ENCODE results near the gene USP30.

The USP30 gene

DNA sequence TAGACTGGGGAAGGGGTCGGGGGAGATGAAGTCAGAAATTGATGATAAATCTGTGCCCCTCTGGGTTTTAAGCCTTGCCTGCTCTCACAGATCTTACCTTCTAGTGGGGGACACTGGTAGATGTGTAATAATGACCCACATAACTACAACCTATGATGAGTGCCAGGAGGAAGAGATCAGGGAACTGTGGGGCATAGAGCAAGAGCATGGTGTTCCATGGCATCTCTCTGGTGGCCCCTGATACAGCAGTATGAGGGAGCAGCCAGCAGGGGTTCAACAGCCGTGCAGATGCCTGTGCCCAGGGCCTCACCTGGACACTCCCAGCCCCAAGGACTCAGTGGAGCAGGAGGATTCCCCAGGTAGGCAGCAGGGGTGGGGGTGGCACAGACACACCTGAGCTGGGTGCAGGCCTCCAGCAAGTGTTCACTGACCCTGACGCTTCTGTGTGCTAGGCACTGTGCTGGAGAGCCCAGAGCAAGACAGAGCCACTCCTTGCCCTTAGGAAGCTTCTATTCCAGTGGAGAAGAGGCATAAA lies 69.0 kb downstream of the USP30 start:
- TF ChIP-seq, protein P1, sequence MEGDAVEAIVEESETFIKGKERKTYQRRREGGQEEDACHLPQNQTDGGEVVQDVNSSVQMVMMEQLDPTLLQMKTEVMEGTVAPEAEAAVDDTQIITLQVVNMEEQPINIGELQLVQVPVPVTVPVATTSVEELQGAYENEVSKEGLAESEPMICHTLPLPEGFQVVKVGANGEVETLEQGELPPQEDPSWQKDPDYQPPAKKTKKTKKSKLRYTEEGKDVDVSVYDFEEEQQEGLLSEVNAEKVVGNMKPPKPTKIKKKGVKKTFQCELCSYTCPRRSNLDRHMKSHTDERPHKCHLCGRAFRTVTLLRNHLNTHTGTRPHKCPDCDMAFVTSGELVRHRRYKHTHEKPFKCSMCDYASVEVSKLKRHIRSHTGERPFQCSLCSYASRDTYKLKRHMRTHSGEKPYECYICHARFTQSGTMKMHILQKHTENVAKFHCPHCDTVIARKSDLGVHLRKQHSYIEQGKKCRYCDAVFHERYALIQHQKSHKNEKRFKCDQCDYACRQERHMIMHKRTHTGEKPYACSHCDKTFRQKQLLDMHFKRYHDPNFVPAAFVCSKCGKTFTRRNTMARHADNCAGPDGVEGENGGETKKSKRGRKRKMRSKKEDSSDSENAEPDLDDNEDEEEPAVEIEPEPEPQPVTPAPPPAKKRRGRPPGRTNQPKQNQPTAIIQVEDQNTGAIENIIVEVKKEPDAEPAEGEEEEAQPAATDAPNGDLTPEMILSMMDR (IDR thresholded peaks at IDR 0.05; ENCODE audit: insufficient read depth, low read depth, low read length, missing control alignments): no peak
- no peak overlapping the region for H3K4me3 ChIP-seq (ENCODE audit: low read depth, low read length)
- no peak for DNase-seq (ENCODE audit: low read depth)

DNA sequence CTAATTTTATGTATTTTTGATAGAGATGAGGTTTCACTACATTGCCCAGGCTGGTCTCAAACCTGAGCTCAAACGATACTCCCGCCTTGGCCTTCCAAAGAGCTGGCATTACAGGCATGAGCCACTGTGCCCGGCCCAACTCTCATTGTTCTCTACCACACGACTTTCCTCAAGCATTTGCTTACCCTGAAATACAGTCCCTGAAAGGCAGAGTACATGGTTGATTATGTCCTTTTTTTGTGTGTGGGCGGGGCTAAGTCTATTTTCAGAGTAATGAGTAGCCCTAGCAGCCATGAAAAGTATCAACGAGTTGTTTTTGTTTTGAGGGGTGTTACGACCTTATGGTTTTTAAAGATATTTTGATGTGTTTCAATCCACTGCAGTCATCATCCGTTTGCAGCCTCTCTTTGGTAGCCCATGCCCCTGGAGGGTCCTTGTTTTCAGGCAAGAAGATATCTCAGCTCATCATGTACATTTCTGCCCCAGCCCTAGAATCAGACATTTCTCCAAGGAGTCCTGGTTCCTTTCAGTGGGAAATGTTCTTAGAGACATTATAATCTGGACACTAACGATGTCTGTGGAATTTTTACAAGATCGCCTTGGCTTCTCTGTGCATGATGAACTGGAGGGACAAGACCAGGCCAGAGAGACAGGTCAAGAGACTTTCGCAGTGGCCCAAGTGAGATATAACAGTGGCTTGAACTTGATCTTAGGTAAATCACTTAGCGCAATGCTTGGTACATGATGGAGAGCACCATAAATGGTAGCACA lies 72.7 kb downstream of the USP30 start:
- H3K4me3 ChIP-seq (ENCODE audit: low read depth, low read length): no peak overlapping the region
- DNase-seq (ENCODE audit: low read depth): no peak
- TF ChIP-seq, protein P1 (IDR thresholded peaks at IDR 0.05; ENCODE audit: insufficient read depth, low read depth, low read length, missing control alignments): no peak

- DNase-seq (ENCODE audit: low read depth): no peak
- no peak overlapping the region for H3K4me3 ChIP-seq (ENCODE audit: low read depth, low read length)
- TF ChIP-seq, protein P1 (IDR thresholded peaks at IDR 0.05; ENCODE audit: insufficient read depth, low read depth, low read length, missing control alignments): no peak
These were observed 73.4 kb downstream of the USP30 start for GRCh38 chr12:109125791-109126190.

DNA sequence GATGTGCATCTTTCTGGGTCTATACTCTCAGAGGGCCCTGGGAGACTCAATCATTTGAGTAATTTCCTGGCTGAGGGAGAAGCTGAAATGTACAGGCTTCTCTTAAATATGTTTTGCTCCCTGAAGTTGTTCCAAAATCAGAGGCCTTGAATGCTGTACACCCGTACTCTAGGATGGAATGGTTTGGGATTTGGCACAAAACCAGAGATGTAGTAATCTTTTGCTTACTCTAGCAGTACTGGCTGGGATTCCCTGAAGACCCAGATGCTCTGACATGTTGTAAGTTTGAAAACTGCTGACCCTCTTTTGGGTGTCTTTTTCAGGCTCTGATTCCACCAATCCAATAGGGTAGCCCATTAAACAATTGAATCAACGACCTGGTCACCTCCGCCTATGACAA lies 74.4 kb downstream of the USP30 start:
- TF ChIP-seq, protein P1 (IDR thresholded peaks at IDR 0.05; ENCODE audit: insufficient read depth, low read depth, low read length, missing control alignments): no peak
- no peak overlapping the region for H3K4me3 ChIP-seq (ENCODE audit: low read depth, low read length)
- no peak for DNase-seq (ENCODE audit: low read depth)

DNA sequence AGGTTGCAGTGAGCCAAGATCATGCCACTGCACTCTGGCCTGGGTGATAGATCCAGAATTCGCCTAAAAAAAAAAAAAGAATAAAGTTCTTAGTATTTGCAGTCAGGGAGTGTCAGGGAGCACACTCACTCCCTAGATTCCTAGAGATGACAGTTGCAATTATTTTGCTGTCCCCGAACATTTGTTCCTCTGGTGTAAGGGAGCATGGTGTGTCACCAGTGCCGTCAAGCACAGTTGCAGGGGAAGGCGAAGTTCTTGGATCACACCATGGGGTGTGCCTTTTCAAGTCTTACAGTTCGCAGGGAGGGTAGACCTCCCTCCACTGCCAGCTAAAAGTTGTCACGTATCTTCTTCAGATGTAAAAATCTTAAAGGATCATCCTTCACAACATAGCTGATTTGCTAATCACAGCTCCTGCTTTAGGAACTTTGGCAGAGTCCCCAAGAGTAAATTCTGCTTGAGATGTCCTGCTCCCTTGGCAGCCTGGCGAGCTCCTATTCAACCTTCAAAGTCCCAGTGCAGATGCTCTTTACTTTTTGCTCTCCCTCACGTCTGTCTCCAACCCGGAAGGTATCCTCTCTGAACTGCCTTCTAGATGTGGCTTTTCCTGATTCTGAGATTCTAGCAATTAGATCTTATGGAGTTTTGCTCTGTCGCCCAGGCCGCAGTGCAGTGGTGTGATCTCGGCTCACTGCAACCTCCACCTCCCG lies 75.3 kb downstream of the USP30 start:
- no peak for DNase-seq (ENCODE audit: low read depth)
- TF ChIP-seq, protein P1 (IDR thresholded peaks at IDR 0.05; ENCODE audit: insufficient read depth, low read depth, low read length, missing control alignments): no peak
- H3K4me3 ChIP-seq (ENCODE audit: low read depth, low read length): no peak overlapping the region

GRCh38 chr12:109130297-109131153 lies 78.1 kb downstream of the USP30 start:
- no peak overlapping the region for H3K4me3 ChIP-seq (ENCODE audit: low read depth, low read length)
- TF ChIP-seq, protein P1 (IDR thresholded peaks at IDR 0.05; ENCODE audit: insufficient read depth, low read depth, low read length, missing control alignments): no peak
- no peak for DNase-seq (ENCODE audit: low read depth)
